ENCODE measurements around the gene WWTR1. TPM values are rescaled to one million over a fixed set of nuclear protein-coding genes. Genes with fewer than 3 reads are reported as not detected.

WWTR1 gene
- total and polyA plus RNA-seq, 2 of the 4 experiments (the other 2 are of a cell fraction), result 38.9 to 65.3 TPM

- Histone ChIP-seq H3K4me3 (ENCODE audit: insufficient read depth, low read depth, low read length) (no peak overlapping the region), H3K79me1 (ENCODE audit: low read depth in 1 of 2, low read length in 2 of 2) (peaks cover 18 to 73% of the 10 kb centered on the region in 2 experiments), H2BK20ac (ENCODE audit: low read depth, low read length) (peak overlapping the region; percentile 58; the same call in 1 of the 2 replicates), H2AFZ (replicated peaks; ENCODE audit: low read length, poor library complexity) (no peak overlapping the region), H3K14ac (replicated peaks; ENCODE audit: low read depth, low read length) (0 out of 2 replicates have a peak overlapping the region, but pooled peaks have one; percentile 28), H3K56ac (ENCODE audit: extremely low read depth, insufficient read depth, low read length) (no peak overlapping the region), H3K9me1 (ENCODE audit: insufficient read depth, low read length) (peaks cover 17% of the 10 kb centered on the region), H4K20me1 (ENCODE audit: insufficient read depth, low read length) (peaks cover 24% of the 10 kb centered on the region), H3K27me3 (ENCODE audit: control insufficient read depth, insufficient read depth, low read length) (no peaks in the 10 kb centered on the region), H2BK5ac (ENCODE audit: low read depth, low read length, poor library complexity, severe bottlenecking) (peak overlapping the region; percentile 22), H3K9me3 (ENCODE audit: control insufficient read depth, insufficient read depth, low read length) (no peaks in the 10 kb centered on the region), H4K8ac (ENCODE audit: low read depth in 2 of 2, low read length in 2 of 2) (peak overlapping the region in 1 of 2 experiments; percentile 20; a peak in 3 of 4 replicates), H3K23ac (ENCODE audit: low read depth, low read length) (0 out of 2 replicates have a peak overlapping the region, but pooled peaks have one; percentile 1), H4K5ac (ENCODE audit: low read depth, low read length) (no peak overlapping the region), H4K91ac (ENCODE audit: insufficient read depth, low read depth, low read length) (no peak overlapping the region; the same call in 1 of the 2 replicates), H3K9ac (ENCODE audit: low read depth, low read length) (no peak overlapping the region), H3K4ac (ENCODE audit: low read depth, low read length) (peak overlapping the region; percentile 58), H3K27ac (ENCODE audit: insufficient read depth, low read length) (peak overlapping the region; percentile 32), H3K4me1 (ENCODE audit: control insufficient read depth, insufficient read depth, low read length) (peaks cover 24% of the 10 kb centered on the region), H2BK15ac (ENCODE audit: low read depth, low read length) (peak overlapping the region; percentile 68; the same call in 2 of the 3 replicates), H2BK120ac (ENCODE audit: low read depth, low read length) (peak overlapping the region; percentile 69), H3K36me3 (ENCODE audit: control insufficient read depth, insufficient read depth, low read length) (no peaks in the 10 kb centered on the region), H2AK9ac (replicated peaks; ENCODE audit: low read depth, low read length, poor library complexity) (no peak overlapping the region), H2AK5ac (ENCODE audit: low read depth, low read length) (peak overlapping the region; percentile 71), H3K18ac (ENCODE audit: low read depth, low read length) (peak overlapping the region; percentile 14), H3K4me2 (ENCODE audit: low read depth, low read length) (peak overlapping the region; percentile 54)
- CTCF ChIA-PET, result interaction anchor here (0.7 to 1.7 kb wide), 4 partner anchors 9 to 58 kb away, joined by 3 to 4 read pairs (median 4); no protein-coding TSS in a partner anchor
- in situ Hi-C loops (cut with MboI; ENCODE audit: low sequenced_read_pairs) (no loop called here), intact Hi-C loops (cut with micrococcal nuclease) (loop anchor here (5.0 kb wide), 2 partner anchors 38 to 57 kb away; no protein-coding TSS in a partner anchor), dilution Hi-C loops (cut with HindIII; ENCODE audit: low sequenced_read_pairs, unreplicated experiment) (no loop called here)
- ATAC-seq (ENCODE audit: low read depth), result no peak
- POLR2A ChIA-PET (ENCODE audit: unreplicated experiment), result interaction anchor here (0.5 kb wide), 1 partner anchor 355 kb away, joined by 3 read pairs; no protein-coding TSS in a partner anchor
- TF ChIP-seq FOS (IDR thresholded peaks at IDR 0.05; ENCODE audit: low read depth, low read length) (no peak), RCOR1 (IDR thresholded peaks at IDR 0.05; ENCODE audit: insufficient replicate concordance, low read length) (no peak), USF2 (IDR thresholded peaks at IDR 0.05; ENCODE audit: low read depth, low read length) (no peak), MAZ (IDR thresholded peaks at IDR 0.05; ENCODE audit: borderline replicate concordance, low read depth, low read length) (no peak), BHLHE40 (IDR thresholded peaks at IDR 0.05; ENCODE audit: low read depth, low read length) (peak; percentile 24; the same call in 1 of the 2 replicates), MXI1 (IDR thresholded peaks at IDR 0.05; ENCODE audit: borderline replicate concordance, low read depth, low read length) (no peak), RFX5 (IDR thresholded peaks at IDR 0.05; ENCODE audit: low read depth, low read length) (no peak)
- TF ChIP-seq, protein P1, sequence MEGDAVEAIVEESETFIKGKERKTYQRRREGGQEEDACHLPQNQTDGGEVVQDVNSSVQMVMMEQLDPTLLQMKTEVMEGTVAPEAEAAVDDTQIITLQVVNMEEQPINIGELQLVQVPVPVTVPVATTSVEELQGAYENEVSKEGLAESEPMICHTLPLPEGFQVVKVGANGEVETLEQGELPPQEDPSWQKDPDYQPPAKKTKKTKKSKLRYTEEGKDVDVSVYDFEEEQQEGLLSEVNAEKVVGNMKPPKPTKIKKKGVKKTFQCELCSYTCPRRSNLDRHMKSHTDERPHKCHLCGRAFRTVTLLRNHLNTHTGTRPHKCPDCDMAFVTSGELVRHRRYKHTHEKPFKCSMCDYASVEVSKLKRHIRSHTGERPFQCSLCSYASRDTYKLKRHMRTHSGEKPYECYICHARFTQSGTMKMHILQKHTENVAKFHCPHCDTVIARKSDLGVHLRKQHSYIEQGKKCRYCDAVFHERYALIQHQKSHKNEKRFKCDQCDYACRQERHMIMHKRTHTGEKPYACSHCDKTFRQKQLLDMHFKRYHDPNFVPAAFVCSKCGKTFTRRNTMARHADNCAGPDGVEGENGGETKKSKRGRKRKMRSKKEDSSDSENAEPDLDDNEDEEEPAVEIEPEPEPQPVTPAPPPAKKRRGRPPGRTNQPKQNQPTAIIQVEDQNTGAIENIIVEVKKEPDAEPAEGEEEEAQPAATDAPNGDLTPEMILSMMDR (conservative IDR thresholded peaks at IDR 0.05; ENCODE audit: low read depth, low read length), result no peak
- DNase-seq, result peak; percentile 82
- BruUV-seq (replicated peaks), result no TSS peak
- WGBS, 2 experiments (ENCODE audit: extremely low coverage in 2 of 2, insufficient read length in 1 of 2), result 0% methylated on average over 1 of the region's 4 CpGs; no CpG with 5 or more reads in 1 of the 2 experiments
Measured at GRCh38 chr3:149579838-149580542, 77.8 kb downstream of the WWTR1 start.

All from IMR-90 (cell line).